ENCODE data around the gene SBF2.

DNA sequence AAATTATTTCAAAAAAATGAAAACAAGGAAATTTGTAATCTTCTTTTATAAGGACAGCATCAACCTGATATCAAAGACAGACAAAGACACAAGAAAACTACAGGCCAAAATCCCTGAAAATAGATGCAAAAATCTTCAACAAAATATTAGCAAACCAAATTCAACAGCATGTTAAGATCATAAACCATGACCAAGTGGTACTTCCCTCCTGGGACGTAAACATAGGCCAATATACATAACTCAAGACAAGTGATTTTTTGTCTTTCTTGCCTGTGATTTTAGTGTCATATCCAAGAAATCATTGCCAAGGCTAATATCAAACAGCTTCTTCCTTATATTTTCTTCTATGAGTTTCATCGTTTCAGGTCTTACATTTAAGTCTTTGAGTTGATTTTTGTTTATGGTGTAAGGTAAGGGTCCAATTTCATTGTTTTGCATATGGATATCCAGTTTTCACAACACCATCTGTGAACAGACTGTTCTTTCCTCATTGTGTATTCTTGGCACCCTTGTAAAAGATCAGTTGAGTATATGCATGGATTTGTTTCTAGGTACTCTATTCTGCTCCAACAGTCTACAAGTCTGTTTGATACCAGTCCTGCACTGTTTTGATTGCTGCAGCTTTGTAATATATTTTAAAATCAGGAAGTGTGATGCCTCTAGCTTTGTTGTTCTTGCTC lies 50.0 kb downstream of the SBF2 start:
- TF ChIP-seq, protein P1, sequence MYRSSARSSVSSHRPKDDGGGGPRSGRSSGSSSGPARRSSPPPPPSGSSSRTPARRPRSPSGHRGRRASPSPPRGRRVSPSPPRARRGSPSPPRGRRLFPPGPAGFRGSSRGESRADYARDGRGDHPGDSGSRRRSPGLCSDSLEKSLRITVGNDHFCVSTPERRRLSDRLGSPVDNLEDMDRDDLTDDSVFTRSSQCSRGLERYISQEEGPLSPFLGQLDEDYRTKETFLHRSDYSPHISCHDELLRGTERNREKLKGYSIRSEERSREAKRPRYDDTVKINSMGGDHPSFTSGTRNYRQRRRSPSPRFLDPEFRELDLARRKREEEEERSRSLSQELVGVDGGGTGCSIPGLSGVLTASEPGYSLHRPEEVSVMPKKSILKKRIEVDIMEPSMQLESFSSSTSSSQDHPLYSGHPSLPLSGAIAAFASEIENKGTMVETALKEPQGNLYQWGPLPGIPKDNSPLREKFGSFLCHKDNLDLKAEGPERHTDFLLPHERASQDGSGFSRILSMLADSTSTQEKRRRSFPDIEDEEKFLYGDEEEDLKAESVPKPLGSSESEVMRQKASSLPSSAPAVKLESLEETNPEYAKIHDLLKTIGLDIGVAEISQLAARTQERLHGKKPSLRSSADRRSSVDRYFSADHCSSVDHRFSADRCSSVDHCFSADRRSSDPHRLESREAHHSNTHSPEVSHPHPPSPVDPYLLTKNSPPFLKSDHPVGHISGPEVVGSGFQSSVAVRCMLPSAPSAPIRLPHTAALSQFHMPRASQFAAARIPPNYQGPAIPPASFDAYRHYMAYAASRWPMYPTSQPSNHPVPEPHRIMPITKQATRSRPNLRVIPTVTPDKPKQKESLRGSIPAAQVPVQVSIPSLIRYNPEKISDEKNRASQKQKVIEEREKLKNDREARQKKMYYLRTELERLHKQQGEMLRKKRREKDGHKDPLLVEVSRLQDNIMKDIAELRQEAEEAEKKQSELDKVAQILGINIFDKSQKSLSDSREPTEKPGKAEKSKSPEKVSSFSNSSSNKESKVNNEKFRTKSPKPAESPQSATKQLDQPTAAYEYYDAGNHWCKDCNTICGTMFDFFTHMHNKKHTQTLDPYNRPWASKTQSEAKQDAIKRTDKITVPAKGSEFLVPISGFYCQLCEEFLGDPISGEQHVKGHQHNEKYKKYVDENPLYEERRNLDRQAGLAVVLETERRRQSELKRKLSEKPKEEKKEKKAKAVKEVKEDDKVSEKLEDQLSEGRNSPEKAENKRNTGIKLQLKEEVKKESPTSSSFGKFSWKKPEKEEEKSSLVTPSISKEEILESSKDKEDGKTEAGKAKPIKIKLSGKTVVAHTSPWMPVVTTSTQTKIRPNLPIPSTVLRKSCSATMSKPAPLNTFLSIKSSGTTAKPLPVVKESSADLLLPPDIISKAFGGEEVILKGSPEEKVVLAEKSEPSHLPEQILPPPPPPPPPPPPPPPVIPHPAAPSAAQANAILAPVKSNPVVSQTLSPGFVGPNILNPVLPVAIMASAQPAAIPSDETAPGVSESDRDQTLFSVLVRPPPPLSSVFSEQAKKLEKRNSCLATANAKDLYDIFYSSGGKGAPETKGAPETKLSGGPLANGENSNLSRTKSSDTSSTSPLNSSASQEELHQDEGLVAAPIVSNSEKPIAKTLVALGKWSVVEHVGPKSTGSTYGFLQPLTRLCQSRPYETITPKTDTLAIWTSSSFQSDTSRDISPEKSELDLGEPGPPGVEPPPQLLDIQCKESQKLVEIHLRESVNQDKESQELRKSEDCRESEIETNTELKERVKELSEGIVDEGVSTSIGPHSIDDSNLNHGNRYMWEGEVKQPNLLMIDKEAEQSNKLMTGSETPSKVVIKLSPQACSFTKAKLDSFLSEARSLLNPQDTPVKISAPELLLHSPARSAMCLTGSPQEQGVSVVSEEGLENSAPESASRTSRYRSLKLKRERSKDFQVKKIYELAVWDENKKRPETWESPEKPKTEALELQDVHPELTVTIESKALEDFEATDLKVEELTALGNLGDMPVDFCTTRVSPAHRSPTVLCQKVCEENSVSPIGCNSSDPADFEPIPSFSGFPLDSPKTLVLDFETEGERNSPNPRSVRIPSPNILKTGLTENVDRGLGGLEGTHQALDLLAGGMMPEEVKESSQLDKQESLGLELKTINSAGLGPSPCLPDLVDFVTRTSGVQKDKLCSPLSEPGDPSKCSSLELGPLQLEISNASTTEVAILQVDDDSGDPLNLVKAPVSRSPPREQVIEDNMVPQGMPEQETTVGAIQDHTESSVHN (CRISPR knock-in tag; IDR thresholded peaks at IDR 0.05) = no peak
- TF ChIP-seq CEBPG (CRISPR knock-in tag; IDR thresholded peaks at IDR 0.05) (no peak), XBP1 (CRISPR knock-in tag; IDR thresholded peaks at IDR 0.05) (no peak), CBFB (CRISPR knock-in tag; IDR thresholded peaks at IDR 0.05) (no peak), PHF8 (CRISPR knock-in tag; IDR thresholded peaks at IDR 0.05) (no peak), ZNF12 (CRISPR knock-in tag; IDR thresholded peaks at IDR 0.05) (no peak), ZNF274 (CRISPR knock-in tag; IDR thresholded peaks at IDR 0.05) (no peak)
- TF ChIP-seq, protein P2, sequence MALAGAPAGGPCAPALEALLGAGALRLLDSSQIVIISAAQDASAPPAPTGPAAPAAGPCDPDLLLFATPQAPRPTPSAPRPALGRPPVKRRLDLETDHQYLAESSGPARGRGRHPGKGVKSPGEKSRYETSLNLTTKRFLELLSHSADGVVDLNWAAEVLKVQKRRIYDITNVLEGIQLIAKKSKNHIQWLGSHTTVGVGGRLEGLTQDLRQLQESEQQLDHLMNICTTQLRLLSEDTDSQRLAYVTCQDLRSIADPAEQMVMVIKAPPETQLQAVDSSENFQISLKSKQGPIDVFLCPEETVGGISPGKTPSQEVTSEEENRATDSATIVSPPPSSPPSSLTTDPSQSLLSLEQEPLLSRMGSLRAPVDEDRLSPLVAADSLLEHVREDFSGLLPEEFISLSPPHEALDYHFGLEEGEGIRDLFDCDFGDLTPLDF (CRISPR knock-in tag; IDR thresholded peaks at IDR 0.05) = no peak
